ENCODE measurements around the gene PKNOX2. TPM values are rescaled to one million over a fixed set of nuclear protein-coding genes. Genes with fewer than 3 reads are reported as not detected.

Gene PKNOX2
- polyA plus RNA-seq, 4 donors: 12.0 to 24.9 (median 13.1) TPM

DNA sequence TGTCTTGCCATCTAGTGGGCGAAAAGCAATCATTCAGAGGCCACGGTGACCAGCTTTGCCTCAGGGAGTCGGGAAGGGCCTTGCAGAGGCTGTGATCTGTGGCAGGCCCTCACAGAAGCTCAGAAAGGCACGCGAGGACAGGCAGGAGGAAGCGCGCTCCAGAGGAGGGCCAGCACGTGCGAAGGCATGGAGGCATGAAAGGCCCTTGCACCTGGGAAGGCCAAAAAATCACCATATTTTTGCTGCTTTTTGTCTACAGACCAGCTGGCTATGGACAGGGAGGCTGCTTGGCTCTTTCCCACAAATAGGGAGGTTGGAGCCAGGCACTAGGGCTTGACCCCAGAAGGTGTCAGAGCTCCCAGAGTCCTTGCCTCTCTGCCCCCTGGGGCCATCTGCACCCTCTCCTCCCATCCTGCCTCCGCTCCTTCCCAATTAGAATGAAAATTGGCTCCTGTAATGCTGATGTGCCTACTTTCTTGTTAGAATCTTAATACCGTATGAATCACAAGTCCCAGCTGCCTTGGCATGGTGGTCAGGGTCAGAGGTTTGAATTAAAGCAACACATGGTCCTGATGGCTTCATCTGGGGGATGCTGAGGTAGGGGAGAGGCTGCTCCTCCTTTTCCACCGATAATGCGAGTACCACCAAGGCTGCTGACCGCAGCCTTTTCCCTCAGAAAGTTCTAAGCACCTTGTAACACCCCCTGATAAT lies 262.4 kb downstream of the PKNOX2 start:
- DNase-seq (ENCODE audit: low read depth in 4 of 4, low spot score in 3 of 4): no peak

DNA sequence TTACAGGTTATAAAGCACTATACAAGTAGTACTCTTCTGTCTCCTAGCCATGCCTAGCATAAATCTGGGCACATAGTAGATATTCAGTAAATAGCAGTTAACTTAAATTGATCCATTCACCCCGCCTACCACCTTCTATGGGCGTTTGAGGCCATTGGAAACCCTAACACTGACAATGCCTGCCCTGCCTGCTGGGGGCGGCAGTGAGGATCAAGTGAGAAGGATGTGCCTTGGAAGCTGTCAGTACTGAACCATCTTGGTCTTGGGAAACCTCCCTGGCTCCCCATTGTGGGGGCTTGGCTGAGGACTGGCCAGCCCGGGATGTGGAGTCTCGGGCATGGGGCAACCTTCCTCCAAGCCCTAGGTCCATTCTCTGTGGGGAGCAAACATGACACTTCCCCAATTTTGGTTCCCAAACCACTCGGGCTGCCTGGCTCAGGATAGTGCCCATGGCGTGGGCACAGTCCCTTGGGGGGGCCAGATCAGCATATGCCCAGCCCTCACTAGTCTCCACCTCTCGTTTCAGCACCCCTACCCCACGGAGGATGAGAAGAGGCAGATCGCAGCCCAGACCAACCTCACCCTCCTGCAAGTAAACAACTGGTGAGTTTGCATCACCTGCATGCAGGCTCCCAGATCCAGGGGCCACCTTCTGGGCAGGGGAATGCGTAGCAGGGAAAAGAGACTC lies 264.1 kb downstream of the PKNOX2 start:
- DNase-seq (ENCODE audit: low read depth in 4 of 4, low spot score in 3 of 4): no peak

DNA sequence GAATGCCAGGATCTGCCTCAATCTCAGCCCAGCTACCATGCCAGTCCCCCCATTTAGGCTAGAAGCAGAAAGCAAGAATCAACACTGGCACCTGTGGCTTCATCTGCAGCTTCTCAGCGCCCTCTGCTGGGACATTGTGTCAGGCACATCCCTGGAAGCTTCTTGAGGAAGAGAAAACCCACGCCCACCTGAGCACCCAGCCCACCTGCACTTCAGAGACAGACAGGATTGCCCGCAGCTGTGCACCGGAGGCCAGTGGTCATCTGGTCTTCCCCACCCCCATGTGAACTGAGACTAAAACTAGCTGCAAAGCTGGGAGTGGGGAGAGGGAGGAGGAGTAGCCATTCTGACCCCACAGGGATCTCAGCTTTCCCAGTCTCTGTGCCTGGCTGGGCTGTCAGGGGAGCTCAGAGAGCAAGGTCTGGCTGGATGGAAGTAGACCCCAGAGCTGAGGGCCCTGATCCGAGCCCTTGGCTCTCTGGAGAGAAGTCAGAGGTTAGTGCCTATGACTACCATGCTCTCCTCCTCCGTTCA lies 264.7 kb downstream of the PKNOX2 start:
- DNase-seq (ENCODE audit: low read depth in 4 of 4, low spot score in 3 of 4): peak in 2 of 4 donors; percentile 48 to 67

DNA sequence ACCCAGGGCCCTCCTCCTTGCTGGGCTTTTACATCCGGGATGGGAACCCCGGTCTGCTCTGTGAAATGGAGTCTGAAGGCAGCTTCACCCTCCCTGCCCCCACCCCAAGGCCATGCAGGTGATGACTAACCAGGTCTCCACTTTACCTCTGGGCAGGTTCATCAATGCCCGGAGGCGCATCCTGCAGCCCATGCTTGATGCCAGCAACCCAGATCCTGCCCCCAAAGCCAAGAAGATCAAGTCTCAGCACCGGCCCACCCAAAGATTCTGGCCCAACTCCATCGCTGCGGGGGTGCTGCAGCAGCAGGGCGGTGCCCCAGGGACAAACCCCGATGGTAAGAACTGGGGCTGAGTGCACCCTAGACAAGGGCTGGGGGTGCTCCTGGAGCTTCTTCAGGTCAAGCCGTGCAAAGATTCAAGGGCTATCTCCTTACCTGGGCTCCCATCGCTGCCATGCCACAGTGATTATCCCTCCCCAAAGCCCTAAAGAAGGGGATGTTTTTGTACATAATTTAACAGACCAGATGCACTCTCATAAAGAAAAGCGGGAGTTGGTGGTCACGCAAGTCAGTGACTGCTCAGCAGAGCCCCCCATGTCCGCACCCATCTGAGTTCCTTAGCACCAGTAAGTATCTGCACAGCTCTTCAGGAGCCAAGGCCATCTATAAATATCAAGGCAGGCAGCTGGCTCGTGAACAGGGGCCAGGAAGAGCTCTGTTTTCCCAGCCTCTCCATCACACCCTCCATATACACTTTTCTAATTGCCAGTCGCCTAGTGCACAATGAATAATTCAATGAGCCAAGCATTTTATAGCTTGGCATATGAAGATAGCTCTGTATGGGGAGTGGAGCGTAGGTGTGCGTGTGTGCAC lies 265.5 kb downstream of the PKNOX2 start:
- no peak for DNase-seq (ENCODE audit: low read depth in 4 of 4, low spot score in 3 of 4)

DNA sequence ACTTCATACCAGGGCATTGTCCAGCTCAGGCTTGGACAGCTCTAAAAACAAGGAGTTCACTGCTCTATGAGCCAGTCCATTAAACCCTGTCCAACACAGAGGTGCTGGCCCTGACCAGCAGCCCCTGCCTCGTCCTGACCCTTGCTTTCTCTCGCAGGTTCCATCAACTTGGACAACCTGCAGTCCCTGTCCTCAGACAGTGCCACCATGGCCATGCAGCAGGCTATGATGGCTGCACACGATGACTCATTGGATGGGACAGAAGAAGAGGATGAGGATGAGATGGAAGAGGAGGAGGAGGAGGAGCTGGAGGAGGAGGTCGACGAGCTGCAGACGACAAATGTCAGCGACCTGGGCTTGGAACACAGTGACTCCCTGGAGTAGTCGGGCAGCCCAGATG lies 266.5 kb downstream of the PKNOX2 start:
- no peak for DNase-seq (ENCODE audit: low read depth in 4 of 4, low spot score in 3 of 4)

DNA sequence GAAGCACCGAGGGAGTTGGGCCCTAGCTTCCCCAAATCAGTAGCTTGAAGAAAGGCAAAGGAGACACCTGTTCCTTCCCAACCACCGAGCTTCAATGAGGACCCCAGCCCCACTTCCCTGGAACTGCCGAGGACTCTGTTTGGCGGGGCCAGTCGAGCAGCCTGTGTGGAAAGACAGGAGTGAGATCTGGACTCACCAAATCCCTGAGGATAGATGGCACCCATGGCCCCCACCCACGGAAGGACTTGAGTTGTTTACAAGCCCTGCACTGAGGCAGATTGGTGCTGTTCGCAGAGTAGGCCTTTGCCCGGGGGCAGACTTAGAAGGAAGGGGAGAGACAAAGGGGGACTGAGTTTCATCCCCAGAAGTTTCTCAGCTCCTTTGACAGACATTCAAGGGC lies 266.9 kb downstream of the PKNOX2 start:
- DNase-seq (ENCODE audit: low read depth in 4 of 4, low spot score in 3 of 4): no peak

DNA sequence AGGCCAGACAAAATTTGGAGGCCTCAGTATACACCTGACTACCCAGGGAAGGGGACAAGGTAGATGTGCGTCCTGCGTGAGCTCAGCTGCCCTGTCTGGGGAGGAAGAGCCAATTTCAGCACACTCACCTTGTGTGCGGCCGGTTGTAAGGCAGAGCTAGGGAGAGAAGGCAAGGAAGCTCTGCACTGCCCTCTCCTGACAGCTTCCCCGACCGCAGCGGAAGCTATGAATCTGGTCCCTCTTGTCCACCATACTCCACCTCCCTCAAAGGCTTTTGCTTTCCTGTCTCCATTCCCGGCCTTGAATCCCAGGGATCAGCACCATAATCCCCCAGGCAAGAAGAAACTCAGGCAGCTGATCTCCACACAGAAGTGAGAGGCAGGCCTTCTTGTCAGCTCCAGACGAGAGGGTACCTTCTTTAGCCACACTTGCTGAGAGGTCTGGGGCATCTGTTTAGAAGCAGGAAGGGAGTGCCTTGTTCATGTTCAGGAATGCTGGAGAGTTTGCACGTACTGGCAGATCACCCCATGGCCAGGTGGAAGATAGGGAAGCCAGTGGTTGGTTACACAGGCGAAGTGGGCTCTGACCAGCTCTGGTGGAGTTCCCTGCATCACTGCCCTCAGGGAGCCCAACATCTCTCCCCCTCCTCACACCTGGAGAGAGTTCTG lies 269.0 kb downstream of the PKNOX2 start:
- DNase-seq (ENCODE audit: low read depth in 4 of 4, low spot score in 3 of 4): peak in 1 of 4 donors; percentile 24

DNA sequence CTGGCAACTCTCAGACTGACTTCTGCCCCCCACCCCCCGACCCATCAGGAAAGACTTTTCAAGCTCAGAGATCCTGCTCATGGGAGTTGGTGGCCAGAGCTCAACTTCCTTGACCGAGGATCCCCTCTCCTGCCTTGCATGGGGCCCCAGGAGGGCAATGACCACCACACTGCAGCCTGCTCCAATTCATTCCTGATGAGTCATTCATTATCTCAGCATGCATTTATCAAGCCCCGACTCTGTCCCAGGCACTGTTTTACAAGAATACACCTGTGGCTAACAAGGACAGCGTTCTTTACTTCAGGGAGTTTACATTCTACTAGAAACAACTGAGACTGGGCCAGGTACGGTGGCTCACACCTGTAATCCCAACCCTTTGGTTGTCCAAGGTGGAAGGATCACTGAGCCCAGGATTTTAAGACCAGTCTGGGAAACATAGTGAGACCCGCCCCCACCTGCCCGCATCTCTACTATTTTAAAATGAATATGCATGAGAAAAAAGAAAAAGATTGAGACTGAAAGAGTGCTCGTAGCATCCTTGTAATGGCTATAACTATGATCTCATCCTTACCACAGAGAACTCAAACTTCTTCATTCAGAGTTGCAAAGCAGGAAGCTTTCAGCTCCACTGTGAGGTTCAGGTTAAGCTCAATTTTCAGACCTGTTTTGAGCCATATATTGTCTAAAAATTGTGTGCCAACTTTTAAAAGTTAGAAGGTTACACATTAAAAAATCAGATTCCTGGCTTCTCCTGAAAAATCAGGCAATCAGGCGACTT lies 271.1 kb downstream of the PKNOX2 start:
- DNase-seq (ENCODE audit: low read depth in 4 of 4, low spot score in 3 of 4): no peak

DNA sequence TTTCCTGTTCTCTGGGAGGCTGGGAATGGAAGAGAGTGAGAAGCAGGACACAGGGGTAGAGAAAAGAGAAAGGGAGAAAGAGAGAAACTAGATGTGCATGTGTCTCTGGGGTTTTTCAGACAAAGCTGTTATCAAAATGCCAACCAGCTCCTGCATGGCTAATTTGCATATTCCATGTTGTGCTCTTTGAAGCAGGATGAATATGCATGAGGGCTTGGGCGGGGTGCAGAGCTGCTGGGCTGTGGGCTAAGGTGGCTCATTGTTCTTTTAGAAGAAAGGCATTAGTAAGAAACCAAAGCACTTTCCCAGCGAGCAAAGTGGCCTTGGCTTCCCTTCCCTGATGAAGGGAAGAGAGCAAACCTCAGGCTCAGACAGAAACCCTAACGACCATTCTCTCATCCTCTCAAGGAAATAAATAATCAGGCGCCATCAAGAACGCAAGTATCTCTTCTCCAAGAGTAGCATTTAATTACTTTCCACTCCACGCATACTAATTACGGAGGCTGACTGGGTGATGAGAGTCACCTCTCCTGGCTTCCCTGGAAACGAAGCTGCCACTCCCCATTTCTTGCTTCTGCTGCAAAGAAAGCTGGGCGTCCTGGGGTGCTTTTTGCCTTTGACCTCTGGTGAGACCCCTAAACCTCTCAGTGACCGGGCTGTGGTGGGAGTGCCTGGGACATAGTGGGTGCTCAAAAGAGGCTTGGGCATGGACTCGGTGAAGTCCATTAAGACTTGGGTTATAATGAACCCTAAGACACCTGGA lies 277.3 kb downstream of the PKNOX2 start:
- DNase-seq (ENCODE audit: low read depth in 4 of 4, low spot score in 3 of 4): no peak

DNA sequence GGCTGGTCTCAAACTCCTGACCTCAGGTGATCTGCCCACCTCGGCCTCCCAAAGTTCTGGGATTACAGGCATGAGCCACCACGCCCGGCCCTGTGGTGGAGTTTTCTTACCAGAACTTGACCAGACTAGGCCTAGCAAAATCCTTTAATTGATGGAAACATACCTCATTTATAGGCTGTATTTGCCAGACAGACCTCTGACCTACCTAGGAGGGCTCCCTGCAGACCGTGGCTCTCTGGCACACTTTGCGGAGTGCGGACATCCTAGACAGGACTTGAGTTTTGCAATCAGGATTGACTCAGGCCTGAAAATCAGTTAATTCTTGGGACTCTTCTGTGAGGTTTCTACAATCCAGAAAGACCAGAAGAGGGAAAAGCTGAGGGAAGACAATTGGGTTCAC lies 278.4 kb downstream of the PKNOX2 start:
- DNase-seq (ENCODE audit: low read depth in 4 of 4, low spot score in 3 of 4): no peak

DNA sequence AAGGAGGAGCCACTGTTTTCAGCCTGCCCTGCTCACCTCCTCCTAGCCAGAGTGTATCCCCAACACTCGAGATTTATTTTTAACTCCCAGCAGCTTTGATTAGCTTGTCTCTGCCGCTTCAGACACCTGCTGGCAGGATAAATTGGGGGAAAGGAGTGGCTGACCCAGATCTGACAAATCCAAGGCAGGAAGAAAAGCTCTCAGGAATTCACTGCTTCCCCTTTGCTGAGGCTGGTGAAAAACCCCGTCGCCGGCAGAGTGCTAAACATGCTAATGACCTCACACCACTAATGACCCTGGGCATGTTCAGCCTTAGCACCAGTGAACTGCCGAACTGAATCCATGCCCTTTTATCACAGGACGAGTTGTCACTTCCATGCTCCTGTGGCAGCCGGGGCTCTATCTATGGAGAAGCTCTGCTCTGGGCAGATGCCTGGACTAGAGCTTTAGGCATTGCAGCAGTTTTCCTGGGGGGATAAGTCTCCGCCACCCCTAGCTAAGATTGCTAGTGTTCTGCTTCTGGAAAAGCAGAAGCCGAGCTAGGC lies 279.3 kb downstream of the PKNOX2 start:
- DNase-seq (ENCODE audit: low read depth in 4 of 4, low spot score in 3 of 4): no peak

DNA sequence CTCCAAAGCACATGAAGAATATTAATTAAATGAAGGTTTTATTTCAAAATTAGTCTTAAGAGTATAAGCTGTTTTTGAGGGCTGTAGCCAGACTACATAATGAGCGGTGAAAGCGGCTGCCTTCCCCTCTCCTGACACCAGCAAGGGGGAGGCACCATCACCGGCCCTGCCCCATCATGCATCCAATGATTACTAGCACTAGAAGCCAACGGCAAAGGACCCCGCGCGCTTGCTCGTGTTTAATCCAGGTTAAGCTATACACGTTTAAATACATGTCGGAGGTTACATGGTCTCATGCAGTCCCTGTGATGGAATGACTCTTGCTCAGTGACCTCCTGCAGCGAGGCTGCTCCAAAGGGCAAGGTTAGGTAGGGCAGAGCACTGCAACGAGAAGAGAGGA lies 281.2 kb downstream of the PKNOX2 start:
- no peak for DNase-seq (ENCODE audit: low read depth in 4 of 4, low spot score in 3 of 4)

DNA sequence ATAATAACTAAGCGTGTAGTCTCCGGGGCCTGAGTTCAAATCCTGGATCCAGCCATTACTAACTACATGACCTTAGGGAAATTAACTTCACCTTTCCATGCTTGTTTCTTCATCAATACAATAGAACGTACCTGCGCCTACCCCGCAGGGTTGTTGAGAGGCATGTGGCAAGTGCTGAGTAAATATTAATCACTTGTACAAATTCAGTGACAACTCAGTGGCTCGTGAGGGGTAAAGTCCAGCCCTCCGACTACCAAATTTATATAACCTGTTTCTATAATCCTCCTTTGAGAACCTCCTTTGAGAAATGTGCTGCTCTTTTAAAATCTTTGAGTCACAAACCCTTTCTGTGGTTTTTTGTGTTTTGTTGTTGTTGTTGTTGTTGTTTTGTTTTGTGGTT lies 281.7 kb downstream of the PKNOX2 start:
- DNase-seq (ENCODE audit: low read depth in 4 of 4, low spot score in 3 of 4): no peak

DNA sequence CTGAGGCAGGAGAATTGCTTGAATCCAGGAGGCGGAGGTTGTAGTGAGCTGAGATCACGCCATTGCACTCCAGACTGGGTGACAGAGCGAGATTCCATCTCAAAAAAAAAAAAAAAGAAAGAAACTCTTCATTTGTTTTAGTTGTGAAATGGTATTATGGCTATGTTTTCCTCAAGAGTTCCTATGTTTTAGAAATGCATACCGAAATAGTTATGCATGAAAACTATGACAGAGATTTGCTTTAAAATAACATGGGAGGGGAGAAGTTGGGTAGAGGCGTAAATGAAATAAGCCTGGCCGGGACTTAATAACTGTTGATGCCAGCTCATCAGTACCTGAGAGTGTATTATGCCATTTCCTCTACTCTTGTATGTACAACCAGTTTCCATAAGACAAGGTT lies 283.2 kb downstream of the PKNOX2 start:
- no peak for DNase-seq (ENCODE audit: low read depth in 4 of 4, low spot score in 3 of 4)

DNA sequence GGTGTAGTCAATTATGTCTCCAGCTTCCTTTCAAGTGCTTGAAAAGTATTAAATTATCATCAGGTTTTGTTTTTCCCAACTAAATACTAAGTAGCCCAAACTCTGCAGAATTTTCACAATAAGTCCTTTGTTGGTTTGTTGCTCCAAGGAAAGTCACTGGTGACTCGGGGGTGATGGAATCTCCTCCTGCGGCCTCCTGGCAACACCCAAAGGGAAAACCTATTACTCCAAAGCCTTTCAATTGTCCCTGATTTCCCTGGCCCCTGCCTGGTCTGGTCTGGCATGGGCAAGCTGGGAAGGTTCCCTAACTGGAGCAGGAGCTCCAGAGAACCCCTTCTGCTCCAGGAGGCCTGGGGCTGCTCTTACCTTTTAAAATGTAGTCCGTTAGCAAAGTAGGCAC lies 283.6 kb downstream of the PKNOX2 start:
- DNase-seq (ENCODE audit: low read depth in 4 of 4, low spot score in 3 of 4): no peak

DNA sequence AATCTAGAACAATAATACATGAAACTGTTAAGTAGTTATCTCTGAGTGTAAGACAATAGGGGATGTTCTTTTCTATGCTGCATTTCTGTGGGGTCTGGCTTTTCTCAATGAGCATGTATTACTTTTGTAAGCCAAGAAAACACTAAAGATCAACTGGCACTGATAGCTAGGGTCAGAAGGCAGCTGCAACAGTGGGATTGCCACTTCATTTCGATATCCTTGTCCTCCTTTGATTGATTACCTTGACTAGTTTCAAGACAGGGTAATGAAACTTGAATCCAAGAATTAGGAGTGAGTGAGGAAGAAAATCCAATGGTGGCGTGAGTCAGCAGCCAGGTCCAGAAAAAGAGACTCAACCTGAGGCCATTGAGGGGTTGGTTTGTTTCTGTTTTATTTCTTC lies 285.0 kb downstream of the PKNOX2 start:
- no peak for DNase-seq (ENCODE audit: low read depth in 4 of 4, low spot score in 3 of 4)

DNA sequence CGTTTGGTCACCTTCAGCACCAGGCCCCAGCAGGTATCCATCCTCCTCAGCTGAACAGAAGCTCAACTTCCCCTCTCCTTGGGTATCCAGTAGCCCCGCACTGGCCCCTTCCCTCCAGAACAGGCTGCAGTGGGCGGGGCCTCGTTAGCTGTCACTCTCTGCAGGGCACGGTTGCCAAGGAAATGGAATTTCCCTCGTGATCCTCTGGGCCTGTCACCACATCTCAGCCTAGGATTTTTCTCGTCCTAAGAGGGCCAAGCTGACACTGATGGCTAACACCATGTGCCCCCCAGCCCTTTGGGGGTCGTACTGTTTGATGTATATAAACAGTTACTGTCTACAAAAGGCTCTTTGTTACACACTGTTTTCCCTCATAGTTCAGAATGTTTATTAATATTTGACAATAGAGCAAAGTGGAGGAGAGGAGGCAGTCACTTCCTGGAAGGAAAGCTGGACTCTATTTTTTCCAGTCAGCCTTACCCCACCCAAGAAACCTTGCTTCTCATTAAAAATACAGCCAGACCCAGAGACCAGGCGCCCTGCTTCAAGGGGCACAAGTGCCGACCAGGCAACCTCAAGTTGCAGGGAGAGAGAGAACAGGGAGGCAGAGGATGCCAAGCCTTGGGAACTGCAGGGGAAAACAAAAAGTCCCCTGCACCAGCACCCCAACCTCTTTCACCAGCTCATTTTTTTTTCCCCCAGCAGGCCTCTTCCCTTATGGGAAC lies 287.0 kb downstream of the PKNOX2 start:
- DNase-seq (ENCODE audit: low read depth in 4 of 4, low spot score in 3 of 4): peak in 1 of 4 donors; percentile 32

DNA sequence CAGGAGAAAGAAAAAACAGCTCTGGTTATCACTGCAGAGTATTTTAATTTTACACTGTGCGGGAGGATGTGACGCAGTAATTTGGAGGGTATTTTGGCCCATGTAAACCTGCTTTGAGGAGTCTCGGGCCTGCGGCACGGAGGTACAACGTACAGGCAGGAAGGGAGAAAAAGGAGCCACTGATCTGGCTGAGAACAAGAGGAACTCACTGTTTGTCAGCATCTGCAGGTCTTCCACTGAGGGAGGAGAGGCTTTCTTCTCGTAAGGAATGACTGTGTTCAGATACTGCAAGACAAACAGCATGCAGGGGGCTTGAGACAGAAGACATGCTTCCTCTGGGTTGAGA lies 287.5 kb downstream of the PKNOX2 start:
- no peak for DNase-seq (ENCODE audit: low read depth in 4 of 4, low spot score in 3 of 4)
